ENCODE measurements around the gene TNFRSF21. TPM values are rescaled to one million over a fixed set of nuclear protein-coding genes. Genes with fewer than 3 reads are reported as not detected.

The TNFRSF21 gene
- total and polyA plus RNA-seq, 9 of the 15 experiments (the other 6 are each of a cell fraction or from before 2014, with no cell fraction given) = 0.63 to 5.7 (median 2.2) TPM

DNA sequence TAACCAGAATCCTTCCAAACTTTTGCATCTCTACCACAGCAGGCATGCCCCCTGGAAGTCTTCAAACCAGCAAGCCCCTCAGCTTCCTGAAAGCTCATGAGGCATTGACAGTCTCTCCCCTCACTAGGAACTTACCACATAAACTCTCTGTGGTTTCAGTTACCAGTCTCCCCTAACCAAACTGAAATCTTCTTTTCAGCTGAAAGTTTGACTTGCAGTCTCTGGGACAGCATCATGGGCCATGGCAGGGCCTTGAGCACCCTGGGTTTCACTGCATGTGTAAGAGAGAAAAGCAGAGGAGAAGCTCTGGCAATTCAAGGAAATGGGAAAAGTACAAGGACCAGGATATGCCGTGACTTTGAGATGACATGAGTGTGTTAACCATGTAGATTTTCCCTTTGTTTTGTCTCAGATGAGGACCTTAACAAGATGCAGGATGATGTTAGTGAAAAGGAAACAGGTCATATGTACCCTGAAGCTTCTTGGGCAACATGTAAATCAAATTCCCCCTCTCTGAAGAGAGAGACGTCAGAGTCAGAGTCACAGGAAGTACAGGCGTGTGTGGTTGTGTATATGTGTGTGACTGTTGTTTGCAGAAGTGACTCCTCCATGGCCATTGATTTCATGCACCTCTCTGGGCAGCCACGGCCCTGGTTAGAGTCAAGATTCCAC lies 106.3 kb downstream of the TNFRSF21 start:
- whole genome bisulfite sequencing (ENCODE audit: insufficient coverage, low coverage, missing lambda C conversion rate) = 0% methylated on average over 4 of the region's 4 CpGs
- H2AFZ ChIP-seq (ENCODE audit: low read depth, low read length) = no peak overlapping the region
- ChIA-PET CTCF (ENCODE audit: low intra/inter-chr PET ratio) (no interaction called here), POLR2A (interaction anchor here (0.5 kb wide), 1 partner anchor 29 kb away, joined by 3 read pairs; no protein-coding TSS in a partner anchor)
- no peak overlapping the region for H3K4me3 ChIP-seq
- BruUV-seq (replicated peaks) = no TSS peak
- H3K36me3 ChIP-seq (ENCODE audit: control insufficient read depth, insufficient read depth, low read length) = no peaks in the 10 kb centered on the region
- no peaks in the 10 kb centered on the region for H3K79me2 ChIP-seq (ENCODE audit: control insufficient read depth, insufficient read depth, low read length)
- no peak overlapping the region for H3K4me2 ChIP-seq (ENCODE audit: insufficient read depth, low read length)
- no peak overlapping the region for H3K9ac ChIP-seq (ENCODE audit: insufficient read depth in 1 of 2, low read depth in 2 of 2, low read length in 2 of 2)
- DNase-seq (ENCODE audit: extremely low read depth in 1 of 4, low spot score in 3 of 4) (no peak), FAIRE-seq (no peak), ATAC-seq (no peak)
- H3K9me3 ChIP-seq (replicated peaks; ENCODE audit: control insufficient read depth, insufficient read depth, low read depth, low read length) = no peaks in the 10 kb centered on the region
- in situ Hi-C loops (cut with MboI) (no loop called here), intact Hi-C loops (cut with micrococcal nuclease) (no loop called here)
- H3K4me1 ChIP-seq (replicated peaks in 1 of 2; ENCODE audit: control insufficient read depth in 2 of 2, insufficient read depth in 2 of 2, low read length in 2 of 2) = no peaks in the 10 kb centered on the region; a peak in 1 of 5 replicates
- no peak overlapping the region for H3K27ac ChIP-seq (ENCODE audit: extremely low read depth, low read depth, low read length)
- H3K9me1 ChIP-seq (ENCODE audit: control insufficient read depth, insufficient read depth, low read length) = no peaks in the 10 kb centered on the region
- H4K20me1 ChIP-seq (replicated peaks; ENCODE audit: control insufficient read depth, insufficient read depth, low read length) = no peaks in the 10 kb centered on the region
- no peaks in the 10 kb centered on the region; a peak in 2 of 5 replicates for H3K27me3 ChIP-seq (ENCODE audit: control insufficient read depth in 2 of 2, insufficient read depth in 2 of 2, low read length in 2 of 2)
- no peak for TF ChIP-seq TOE1 (IDR thresholded peaks at IDR 0.05; ENCODE audit: borderline replicate concordance)
- TF ChIP-seq TOE1 (CRISPR knock-in tag; IDR thresholded peaks at IDR 0.05; ENCODE audit: borderline replicate concordance, low read depth) = no peak
- TF ChIP-seq HNRNPL (IDR thresholded peaks at IDR 0.05; ENCODE audit: low read depth, low read length) = no peak
- no peak for TF ChIP-seq TFAM (CRISPR knock-in tag; conservative IDR thresholded peaks at IDR 0.05)
- TF ChIP-seq, protein P1, sequence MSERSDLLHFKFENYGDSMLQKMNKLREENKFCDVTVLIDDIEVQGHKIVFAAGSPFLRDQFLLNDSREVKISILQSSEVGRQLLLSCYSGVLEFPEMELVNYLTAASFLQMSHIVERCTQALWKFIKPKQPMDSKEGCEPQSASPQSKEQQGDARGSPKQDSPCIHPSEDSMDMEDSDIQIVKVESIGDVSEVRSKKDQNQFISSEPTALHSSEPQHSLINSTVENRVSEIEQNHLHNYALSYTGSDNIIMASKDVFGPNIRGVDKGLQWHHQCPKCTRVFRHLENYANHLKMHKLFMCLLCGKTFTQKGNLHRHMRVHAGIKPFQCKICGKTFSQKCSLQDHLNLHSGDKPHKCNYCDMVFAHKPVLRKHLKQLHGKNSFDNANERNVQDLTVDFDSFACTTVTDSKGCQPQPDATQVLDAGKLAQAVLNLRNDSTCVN (CRISPR knock-in tag; IDR thresholded peaks at IDR 0.05) = no peak
- no peak for TF ChIP-seq RUNX1 (IDR thresholded peaks at IDR 0.05; ENCODE audit: low read depth)
- TF ChIP-seq PRPF4 (IDR thresholded peaks at IDR 0.05; ENCODE audit: insufficient read depth, low read depth, low read length, poor library complexity, severe bottlenecking) = no peak
- TF ChIP-seq TSC22D4 (tag; IDR thresholded peaks at IDR 0.05) = no peak
- TF ChIP-seq TSHZ1 (CRISPR knock-in tag; IDR thresholded peaks at IDR 0.05) = no peak
